Left colon (tissue), 2 donors: ENCODE results near the gene UFL1. TPM values are rescaled to one million over a fixed set of nuclear protein-coding genes. Genes with fewer than 3 reads are reported as not detected.

Source experiments
- ATAC-seq: fragments of 200-7000 bp; cut with Tn5 transposase; one replicate; pipeline ENCODE4 v1.9.1; 2020; ENCODE audit warnings: mild to moderate bottlenecking, moderate library complexity
- DNase-seq, 2 donors: peaks; one replicate each; pipeline ENCODE4 v3.0.0-alpha.2; 2020
- intact Hi-C, 2 donors: fragments of 100-400 bp; cut with DNase I in 1 of 2; cut with micrococcal nuclease in 1 of 2; formaldehyde crosslinking; loops; one replicate each; pipeline versions ENCODE4 v1.11.2 to v1.14.0; 2022; cut with DNase I, micrococcal nuclease
- total RNA-seq, 2 donors: library from RNA; stranded (reverse); fragmentation: NEBNext Ultra II Directional; extraction: Animal tissue kit (Norgen Biotek cat#: 25700); gene quantifications; one replicate each; pipeline ENCODE4 v1.2.1, GENCODE V29; 2021
- donor health status: DM: no; HTN: no; CAD: no.
- donor health status: DM: yes; HTN: yes; CAD: no.

UFL1 gene
- total RNA-seq, 2 donors from 2014 or later = 23.9 to 26.9 TPM

- intact Hi-C loops = no loop called here
- no peak for DNase-seq
- no peak for ATAC-seq
These were observed 41.3 kb downstream of the UFL1 start, which contains the start of gene FHL5 for GRCh38 chr6:96562886-96563285. Gene FHL5, plus strand, starts transcription at chr6:96563128. Its CDS starts 40,486 bp downstream, at chr6:96603614.

GRCh38 chr6:96563853-96564252, 42.2 kb downstream of the UFL1 start:
- intact Hi-C loops = no loop called here
- ATAC-seq (no peak), DNase-seq (no peak)

- no peak for ATAC-seq
- intact Hi-C loops = no loop called here
- no peak for DNase-seq
These were observed 48.4 kb downstream of the UFL1 start for GRCh38 chr6:96570053-96570452.

- no peak for ATAC-seq
These were observed 49.9 kb downstream of the UFL1 start for GRCh38 chr6:96571551-96571950.

GRCh38 chr6:96575359-96575758, 53.8 kb downstream of the UFL1 start:
- DNase-seq = no peak
- intact Hi-C loops = no loop called here
- no peak for ATAC-seq

More at GRCh38 chr6:96571551-96571950, 49.9 kb downstream of the UFL1 start:
- DNase-seq = no peak
- intact Hi-C loops = no loop called here

- DNase-seq (no peak), ATAC-seq (no peak)
- intact Hi-C loops = no loop called here
These were observed 54.6 kb downstream of the UFL1 start for GRCh38 chr6:96576221-96576620.

- ATAC-seq = no peak
- intact Hi-C loops = no loop called here
- DNase-seq = no peak
These were observed 60.4 kb downstream of the UFL1 start for GRCh38 chr6:96582021-96582420.

- intact Hi-C loops = no loop called here
- DNase-seq (no peak), ATAC-seq (no peak)
These were observed 60.8 kb downstream of the UFL1 start for GRCh38 chr6:96582436-96582835.

- DNase-seq = no peak
- no peak for ATAC-seq
- intact Hi-C loops = no loop called here
These were observed 82.8 kb downstream of the UFL1 start for GRCh38 chr6:96604420-96604819.

Other genes starting within 250 kb of the UFL1 start
- 1 to 10 TPM; 3.4 TPM for gene FHL5, start 41.3 kb downstream of the UFL1 start, total RNA-seq